IPS-NIHi7 (cell line): ENCODE data around the gene NUDT15.
A peak's percentile ranks its signal among the peaks of the same experiment; 100 is the strongest.
"Not testable (repeated sequence)": the region's sequence is repeated elsewhere in the genome, so short reads cannot be mapped to it uniquely, and the experiment has no call there.

Experiments used
- DNase-seq: peaks from one replicate; pipeline ENCODE4 v3.0.0; 2012; ENCODE audit warnings: mixed read lengths; ENCODE audit errors: extremely low spot score

The NUDT15 gene

DNA sequence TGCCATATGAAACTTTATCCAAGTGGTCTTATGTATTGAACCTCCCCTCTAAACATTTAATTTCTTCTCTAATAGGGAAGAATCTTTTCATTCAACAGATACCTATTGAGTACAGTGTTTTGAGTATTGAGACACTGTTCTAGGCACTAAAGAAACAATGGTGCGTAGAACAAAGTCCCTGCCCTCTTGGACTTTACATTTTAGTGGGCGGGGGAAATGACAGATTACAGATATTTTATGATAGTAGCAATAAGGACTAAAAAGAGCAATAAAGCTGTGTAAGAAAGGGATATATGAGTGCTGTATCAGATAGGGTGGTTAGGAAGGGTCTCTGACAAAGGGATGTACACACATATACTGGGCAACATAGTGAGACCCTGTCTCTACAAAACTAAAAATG, 5.4 kb downstream of the NUDT15 start:
- DNase-seq = no peak

DNA sequence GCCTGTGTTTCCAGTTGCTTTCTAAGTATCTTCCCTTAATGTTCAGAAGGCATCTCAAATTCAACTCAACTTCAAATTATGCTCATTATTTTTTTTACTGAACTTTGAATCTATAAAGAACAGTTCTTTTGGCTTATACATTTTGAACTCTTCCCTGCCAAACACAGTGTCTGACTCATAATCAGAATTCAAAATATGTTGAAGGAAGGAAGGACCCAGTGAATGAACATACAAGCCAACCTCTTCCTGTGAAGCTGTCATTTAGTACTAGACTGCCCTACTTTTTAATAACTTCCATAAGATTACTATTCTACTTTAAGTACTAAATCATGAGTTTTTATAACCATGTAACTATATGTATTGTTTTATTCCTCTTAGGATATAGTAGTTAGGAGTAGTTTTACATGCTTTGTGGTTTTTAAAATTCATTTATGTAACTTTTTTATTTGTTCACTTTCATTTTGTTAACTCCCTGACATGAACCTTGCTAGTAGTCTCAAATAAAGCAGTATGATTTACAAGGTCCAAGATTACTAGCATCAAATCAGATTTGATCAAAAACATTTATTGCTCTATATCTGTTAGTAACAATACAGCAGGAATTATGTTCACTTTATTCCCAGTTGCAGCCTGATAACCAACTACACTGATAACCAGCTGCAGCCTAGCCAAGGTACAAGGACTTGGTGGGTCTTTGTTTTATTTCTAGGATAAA, 6.4 kb downstream of the NUDT15 start:
- DNase-seq = no peak

DNA sequence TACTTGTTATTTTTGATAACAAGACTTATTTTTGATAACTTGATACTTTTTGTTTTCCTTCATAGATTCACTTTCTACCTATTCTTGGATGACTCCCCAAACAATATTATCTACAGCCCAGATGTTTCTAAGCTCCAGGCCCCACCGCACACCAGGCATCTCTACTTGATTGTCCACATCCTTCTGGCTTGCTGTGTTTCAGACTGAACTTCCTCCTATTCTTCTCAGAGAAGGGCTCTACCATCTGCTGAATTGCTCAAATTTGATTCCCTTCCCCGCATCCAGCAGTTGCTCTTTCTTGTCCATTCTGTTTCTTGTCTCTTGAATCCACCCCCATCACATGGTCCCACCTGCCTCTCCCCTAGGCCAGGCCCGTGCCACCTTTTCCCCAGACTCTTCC, 13.0 kb downstream of the NUDT15 start:
- DNase-seq = no peak

DNA sequence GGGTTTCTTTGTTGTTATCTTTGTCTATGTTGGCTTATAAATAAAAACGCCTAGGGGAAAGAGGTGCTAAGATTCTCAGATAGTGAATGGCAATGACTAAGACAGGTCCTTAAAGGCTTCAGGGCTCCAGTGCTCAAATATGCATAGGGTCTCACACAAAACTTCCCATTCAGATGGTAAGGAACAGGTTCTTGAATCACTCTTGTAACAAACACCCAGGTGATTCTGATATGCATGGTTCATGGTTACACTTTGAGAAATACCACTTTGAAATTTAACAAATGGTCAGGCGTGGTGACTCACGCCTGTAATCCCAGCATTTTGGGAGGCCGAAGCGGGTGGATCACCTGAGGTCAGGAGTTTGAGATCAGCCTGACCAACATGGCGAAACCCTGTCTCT, 17.1 kb downstream of the NUDT15 start:
- no peak for DNase-seq

DNA sequence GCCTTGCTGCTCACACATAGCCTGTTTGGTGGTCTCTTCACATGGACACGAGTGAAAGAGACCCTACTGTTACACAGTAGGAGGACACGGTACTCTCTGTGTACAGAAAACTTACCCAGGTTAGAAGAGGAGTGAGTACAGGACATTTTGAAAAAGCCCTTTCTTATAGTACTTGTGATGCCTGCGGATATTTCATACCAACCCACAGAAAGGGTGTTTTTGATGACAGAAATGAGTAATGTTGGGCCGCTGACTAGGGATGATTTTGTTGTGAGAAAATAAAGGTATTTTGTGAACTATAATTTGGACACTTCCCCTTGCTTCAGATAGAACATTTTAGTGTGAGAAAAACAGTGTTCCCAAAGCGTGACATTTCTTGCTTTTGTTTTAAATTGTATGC, 18.2 kb downstream of the NUDT15 start:
- no peak for DNase-seq

DNA sequence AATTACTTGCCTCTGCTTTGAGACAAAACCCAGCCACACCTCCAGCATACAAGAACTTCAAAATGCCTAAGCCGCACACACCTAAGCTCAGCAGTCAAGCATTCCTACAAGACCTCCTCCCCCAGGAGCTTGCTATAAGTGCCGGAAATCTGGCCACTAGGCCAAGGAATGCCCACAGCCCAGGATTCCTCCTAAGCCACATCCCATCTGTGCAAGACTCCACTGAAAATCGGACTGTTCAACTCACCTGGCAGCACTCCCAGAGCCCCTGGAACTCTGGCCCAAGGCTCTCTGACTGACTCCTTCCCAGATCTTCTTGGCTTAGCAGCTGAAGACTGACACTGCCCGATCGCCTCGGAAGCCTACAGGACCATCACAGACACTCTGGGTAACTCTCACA, 21.0 kb downstream of the NUDT15 start:
- DNase-seq = not testable (repeated sequence)

DNA sequence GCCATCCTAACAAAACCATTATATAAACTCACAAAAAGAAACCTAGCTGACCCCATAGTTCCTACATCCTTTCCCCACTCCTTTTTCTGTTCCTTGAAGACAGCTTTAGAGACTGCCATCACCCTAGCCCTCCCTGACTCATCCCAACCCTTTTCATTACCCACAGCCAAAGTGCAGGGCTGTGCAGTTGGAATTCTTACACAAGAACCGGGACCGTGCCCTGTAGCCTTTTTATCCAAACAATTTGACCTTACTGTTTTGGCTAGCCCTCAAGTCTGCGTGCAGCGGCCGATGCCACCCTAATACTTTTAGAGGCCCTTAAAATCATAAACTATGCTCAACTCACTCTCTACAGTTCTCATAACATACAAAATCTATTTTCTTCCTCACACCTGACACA, 22.4 kb downstream of the NUDT15 start:
- DNase-seq = not testable (repeated sequence)

DNA sequence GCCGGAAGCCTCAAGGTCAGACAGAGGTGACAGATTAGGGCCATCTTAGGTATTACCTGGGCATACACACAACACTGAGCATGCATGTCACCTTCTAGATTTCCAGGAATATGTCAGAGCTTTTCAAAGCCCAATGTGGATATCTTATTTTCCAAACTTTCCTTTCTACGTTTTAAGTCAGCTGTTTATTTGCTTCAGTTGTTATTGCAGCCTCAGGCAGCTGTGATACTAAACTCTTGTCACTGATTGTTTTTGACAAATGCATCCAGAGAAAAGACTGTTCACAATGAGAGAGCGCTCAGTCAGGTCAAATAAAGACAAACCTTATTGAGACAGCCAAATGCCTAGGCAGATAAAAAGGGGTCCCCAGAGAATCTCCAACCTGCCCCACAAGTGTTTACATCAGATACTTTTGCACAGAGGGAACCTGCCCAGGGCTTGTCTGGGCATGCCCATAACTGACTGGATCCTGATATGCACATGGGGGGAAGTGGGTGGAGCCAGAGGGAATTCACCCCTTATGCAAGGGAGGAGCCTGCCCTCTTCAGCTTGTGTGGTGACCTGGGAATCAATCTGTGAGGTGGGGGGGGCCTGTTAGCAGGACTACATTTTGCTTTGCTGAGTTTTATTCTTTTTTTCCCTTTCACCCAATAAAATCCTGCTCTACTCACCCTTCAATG, 28.9 kb downstream of the NUDT15 start:
- no peak for DNase-seq

DNA sequence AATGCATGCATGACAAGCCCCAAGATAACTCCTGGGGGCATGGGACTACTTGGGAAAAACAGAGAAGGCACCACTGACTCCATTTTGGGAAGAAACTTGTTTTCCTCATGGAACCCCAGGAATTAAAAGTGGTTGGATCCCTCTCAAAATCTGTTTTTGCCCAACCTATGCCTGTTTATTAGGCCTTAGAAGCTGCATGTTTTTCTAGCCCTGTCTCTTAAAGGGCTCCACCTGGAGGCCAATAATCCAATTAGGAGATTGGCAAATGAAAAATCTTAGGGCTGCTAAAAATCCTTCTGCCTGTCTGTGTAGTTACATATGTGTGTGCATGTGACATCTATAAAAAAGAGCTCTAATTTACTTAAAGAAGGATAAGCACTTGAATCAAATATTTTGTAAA, 30.5 kb downstream of the NUDT15 start:
- no peak for DNase-seq

DNA sequence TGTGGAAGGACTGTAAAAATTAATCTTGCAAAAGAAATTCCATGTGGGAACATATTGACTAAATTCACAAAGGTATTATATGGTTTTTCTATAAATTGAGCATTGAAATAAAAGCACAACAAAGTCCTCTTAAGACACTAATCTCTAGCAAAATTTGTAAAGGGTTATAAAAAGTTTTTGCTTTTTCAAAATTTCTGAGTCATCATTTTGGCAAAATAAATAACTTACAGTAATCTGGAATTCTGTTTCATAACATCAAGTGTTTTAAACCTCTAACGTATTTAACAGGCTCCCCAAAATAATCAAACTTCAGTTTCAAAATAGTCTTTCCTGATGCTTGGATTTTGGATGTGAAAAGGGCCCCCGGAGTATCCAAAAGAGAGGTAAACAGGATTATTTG, 31.4 kb downstream of the NUDT15 start:
- DNase-seq = no peak

DNA sequence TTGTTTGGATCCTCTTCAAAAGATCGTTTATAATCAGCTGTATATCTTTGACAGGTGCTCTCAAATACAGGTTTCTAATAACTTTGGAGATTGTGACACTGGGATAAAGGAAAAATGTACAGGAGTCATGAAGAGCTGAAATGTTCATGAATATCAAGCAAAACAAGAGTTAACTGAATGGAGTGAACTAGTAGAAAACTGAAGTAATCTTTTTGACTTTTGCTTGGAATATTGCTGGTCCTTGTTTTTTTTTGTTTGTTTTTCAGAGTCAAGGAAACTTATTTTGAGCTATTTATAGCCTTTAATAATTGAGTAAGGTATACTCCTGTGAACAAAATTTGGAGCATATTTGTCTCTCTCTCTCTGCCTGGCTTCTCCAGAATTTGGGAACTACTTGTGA, 32.0 kb downstream of the NUDT15 start:
- DNase-seq = no peak

DNA sequence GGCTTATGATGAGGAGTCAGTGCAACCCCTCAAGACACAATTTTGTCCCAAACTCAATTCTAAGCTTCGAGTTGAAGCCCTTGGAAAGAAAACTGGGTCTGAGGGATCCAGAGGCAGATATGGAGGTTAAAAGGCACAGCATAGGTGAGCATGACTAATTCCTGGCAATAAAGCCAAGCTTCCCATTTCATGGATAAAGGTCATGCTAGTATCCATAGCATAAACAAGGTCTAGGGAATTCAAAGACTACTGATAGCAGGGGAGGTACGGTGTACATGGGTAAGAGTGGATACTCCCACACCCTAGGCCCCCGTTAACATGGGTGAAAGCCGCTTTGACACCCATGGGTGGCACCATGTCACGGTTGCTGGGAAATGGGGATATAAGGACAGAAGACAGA, 33.4 kb downstream of the NUDT15 start:
- no peak for DNase-seq

DNA sequence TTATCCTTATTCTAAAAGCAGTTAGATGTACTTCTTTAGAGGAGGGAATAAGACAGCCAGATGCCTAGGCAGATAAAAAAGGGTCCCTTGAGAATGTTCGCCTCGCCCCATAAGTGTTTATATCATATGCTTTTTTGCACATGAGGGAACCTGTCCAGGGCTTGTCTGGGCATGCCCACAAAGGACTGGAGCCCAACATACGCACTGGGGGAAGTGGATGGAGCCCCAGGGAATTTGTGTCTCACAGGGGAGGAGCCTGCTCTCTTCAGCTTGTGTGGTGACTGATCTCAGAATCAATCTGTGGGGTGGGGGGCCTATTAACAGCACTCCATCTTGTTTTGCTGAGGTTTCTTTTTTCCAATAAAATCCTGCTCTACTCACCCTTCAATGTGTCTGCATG, 34.8 kb downstream of the NUDT15 start:
- no peak for DNase-seq

DNA sequence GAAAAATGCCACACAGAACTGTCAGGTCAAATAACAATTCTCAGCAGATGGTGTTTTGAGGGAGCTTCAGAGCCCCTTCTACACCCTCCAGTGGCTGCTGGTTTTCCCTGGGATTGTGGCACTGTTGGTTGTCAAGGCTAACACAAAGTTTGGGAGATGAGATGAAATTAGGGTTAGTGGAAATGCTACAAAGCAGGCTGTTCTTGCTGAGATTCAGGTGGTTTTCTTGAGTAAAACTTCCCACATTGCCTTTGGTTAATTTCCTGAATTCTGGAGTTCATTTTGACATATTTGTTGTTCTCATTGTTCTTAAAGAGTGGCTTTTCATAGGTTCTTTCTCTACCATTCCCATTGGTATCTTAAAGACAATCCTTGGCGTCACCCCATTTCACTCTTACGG, 35.3 kb downstream of the NUDT15 start:
- DNase-seq = no peak

DNA sequence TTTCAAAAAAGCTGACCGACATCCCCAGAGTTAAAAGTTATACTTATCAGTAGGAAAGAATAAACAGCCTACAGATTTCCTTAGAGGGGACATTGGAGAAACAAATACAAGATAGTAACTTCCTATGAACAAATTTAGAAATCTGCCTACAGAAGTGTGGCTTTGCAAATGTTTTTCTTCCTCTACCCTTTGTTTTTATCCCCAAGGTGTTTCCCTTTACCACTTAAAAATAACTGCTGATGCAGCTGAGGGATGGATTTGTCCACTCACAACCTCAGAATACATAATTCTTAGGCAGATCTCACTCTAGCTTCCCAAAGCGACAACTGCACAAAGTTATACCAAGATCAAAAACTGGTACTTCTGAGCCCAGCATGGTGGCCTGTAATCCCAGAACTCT, 36.5 kb downstream of the NUDT15 start:
- DNase-seq = no peak

DNA sequence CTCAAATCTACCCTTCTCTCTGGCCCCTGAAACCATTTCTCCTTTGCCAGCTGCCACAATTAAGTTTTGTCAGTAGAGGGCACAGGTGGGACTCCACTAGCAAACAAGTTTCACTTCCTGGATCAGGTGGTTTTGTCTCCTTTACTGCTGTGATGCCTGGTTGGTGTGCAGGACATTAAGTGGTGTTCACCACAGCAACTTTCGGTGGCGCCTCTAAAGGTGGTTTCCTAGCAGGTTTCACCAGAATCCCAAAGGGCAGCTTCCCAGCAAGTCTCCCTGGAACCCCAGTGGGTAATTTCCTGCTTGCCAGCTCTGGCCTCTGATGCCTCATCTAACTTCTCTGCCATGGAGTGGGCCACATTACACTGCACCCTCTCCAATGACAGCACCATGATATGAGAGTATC, 40.7 kb downstream of the NUDT15 start:
- DNase-seq = peak; percentile 25

DNA sequence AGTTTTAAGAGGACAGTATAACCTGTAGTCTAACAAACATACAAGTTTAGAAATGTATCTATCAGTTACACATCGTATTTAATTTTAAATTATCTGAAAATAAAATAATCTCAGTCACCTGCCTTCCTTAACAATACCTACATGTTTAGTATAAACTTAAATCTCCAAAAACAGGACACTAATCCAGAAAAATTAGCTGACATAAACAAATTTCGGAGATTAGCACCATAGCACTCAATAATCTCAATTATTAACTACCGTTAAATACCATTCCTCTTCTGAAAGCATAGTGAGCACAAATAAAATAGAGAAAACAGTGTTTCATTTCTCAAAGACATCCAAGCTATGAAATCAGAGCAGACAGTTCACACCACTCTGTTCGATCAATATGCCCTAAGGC, 44.2 kb downstream of the NUDT15 start:
- no peak for DNase-seq

DNA sequence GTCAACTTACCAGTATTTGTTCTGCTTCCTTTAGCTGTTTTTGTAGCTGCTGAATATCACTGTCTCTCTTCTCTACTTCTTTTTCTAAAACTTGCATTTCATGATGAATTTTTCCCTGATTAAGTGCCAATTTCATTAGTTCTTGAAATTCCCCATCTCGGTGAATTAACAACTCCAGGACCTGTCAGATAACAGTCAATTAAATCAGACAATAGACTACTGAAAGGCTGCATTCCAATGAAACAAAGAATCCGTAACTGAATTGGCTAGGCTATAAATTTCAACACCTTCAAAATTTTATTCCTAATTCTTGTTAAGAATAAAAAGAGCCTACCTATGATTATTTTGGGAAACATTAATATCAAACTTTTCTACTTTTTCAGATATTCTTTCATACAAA, 48.7 kb downstream of the NUDT15 start:
- DNase-seq = no peak

DNA sequence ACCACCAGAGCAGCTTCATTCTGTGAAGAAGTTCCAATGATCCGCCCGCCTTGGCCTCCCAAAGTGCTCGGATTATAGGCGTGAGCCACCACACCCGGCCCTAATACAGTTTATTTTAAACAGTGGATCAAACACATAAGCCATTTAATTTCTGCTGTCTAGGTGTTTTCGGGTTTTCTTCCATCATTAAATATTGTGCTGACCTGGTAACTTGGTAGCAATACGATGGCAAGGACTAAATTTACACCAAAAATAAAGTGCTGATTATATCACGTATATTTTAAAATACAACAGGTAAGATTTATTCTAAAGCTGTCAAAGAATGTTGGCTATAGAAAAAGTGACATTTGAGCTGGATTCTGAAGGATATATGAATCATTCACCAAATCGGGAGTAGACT, 56.1 kb downstream of the NUDT15 start:
- no peak for DNase-seq

DNA sequence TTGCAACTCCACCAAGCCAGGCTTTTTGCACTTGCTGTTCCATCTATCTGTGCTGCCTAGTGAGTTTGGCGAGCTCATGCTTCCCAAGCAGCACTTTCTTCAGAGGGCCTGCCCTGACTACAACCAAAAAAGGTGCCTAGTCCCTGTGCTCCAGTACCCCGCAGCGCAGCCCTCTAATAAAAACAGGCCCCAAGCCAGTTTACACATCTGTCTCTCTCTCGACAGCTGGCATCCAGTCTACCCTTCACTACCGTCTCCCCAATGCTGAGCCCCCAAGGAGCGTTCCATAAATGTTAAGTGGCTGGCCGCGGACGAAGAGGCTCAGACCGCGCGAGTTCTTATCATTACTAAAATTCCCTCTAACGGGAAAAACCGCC, 56.9 kb downstream of the NUDT15 start:
- peak; percentile 14 for DNase-seq

DNA sequence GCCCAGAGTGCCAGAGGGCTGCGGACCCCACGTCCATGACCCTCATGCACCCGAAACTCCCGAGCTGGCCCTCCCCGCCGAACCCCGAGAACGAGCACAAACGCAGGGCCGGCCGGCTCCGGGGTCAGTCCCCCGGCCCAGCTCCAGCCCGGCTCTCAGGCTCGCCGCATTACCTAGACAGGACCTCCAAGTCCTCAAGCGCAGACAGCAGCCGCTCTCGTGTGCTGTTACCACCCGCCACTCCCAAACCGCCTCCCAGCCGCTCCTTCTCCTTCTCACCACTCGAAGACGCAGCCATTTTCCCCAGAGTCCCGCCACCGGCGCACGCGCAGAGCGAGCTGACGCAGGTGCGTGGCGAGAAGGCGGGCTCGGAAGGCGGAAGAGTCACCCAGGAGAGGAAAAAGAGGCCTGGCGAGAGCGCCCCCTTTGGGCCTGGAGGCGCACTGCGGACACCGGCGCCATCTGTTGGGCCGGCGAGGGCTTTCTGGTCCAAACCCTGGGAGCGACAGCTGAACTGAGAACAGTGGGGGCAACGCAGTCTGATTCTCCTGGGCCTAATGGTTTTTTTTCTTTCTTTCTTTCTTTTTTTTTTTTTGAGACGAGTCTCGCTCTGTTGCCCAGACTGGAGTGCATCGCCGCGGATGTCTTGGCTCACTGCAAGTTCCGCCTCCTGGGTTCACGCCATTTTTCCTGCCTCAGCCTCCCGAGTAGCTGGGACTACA, 57.4 kb downstream of the NUDT15 start, which contains the start of gene MED4:
TSS of gene MED4 (minus strand) at position 324 of the 722 bp plus-strand sequence. CDS start at position 298, 26 bp downstream.
- peak; percentile 98 for DNase-seq

DNA sequence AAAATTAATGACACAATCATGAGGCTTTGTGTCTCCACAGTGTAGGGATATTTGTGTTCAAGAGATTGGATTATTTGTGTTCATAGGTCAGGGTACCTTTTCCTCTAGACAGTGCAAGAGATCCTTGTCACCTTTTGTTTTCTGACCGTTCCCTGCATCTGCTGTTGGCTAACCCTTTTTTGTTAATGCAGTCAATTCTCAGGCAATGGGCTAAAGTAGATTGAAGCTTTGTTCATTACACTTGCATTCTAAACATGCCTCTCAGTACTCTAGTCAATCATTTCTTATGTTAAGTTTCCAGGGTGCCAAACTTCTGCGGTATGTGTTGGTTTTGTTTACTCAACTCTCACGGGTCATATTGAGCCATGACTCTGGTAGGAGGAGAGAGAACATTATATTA, 59.1 kb downstream of the NUDT15 start:
- no peak for DNase-seq
